Adrenal gland (tissue), 5 donors: ENCODE measurements around the gene SAAL1.

Experiments
- POLR2A ChIP-seq, 2 donors: fragments of 450-650 bp; IDR thresholded peaks; one replicate each; pipeline ENCODE4 v1.6.1; 2017; ENCODE audit warnings: antibody characterized with exemption in 2 of 2, mild to moderate bottlenecking in 2 of 2, moderate library complexity in 1 of 2
- TF ChIP-seq, protein P1 (sequence below), 6 experiments: fragments of 450-650 bp in 4 of 6; fragments of 200-600 bp in 2 of 6; sonication (generic) in 1 of 6; IDR thresholded peaks; 1 replicate in 5 of 6; 2 replicates in 1 of 6; pipeline versions ENCODE4 v1.5.1 to v1.8.0; 2016 to 2021; ENCODE audit warnings: antibody characterized with exemption in 6 of 6, mild to moderate bottlenecking in 2 of 6, moderate library complexity in 1 of 6
- donor health status: DM: no; HTN: no; CAD: no.

DNA sequence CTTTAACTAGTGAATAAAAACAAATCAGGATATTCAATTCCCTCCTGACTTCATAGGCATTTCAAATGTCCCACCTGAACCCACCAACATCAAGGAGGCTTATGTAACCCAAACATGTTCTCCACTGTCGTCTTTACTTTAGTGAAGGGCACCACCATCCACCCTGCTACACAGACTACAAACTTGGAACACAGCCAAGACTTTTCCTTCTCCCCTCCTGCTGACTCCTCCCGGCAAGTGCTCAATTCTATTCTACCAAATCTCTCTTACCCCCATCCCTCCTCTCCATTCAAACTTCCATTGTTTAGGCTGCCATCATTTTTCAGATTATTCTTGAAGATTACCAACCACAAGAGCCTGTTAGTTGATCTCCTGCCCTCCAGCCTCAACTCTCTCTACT lies 24.3 kb downstream of the SAAL1 start:
- TF ChIP-seq, protein P1, sequence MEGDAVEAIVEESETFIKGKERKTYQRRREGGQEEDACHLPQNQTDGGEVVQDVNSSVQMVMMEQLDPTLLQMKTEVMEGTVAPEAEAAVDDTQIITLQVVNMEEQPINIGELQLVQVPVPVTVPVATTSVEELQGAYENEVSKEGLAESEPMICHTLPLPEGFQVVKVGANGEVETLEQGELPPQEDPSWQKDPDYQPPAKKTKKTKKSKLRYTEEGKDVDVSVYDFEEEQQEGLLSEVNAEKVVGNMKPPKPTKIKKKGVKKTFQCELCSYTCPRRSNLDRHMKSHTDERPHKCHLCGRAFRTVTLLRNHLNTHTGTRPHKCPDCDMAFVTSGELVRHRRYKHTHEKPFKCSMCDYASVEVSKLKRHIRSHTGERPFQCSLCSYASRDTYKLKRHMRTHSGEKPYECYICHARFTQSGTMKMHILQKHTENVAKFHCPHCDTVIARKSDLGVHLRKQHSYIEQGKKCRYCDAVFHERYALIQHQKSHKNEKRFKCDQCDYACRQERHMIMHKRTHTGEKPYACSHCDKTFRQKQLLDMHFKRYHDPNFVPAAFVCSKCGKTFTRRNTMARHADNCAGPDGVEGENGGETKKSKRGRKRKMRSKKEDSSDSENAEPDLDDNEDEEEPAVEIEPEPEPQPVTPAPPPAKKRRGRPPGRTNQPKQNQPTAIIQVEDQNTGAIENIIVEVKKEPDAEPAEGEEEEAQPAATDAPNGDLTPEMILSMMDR (IDR thresholded peaks at IDR 0.05): no peak
- no peak for TF ChIP-seq POLR2A (IDR thresholded peaks at IDR 0.05)
